Neural progenitor cell (in vitro differentiated cells): ENCODE results near the gene THG1L. TPM values are rescaled to one million over a fixed set of nuclear protein-coding genes. Genes with fewer than 3 reads are reported as not detected.

Source experiments
- DNase-seq: peaks from one replicate; pipeline ENCODE4 v3.0.0-alpha.2; 2016; ENCODE audit warnings: low spot score
- H2AFZ ChIP-seq: fragments of 200-600 bp; sonication (generic); replicated peaks from 2 replicates; pipeline ENCODE4 v1.6.1; 2016; ENCODE audit warnings: antibody characterized with exemption
- H3F3A ChIP-seq: fragments of 200-600 bp; sonication (generic); 2 replicates; pipeline ENCODE4 v1.6.1; 2016; ENCODE audit warnings: antibody characterized with exemption, low read depth
- H3K27ac ChIP-seq: fragments of 200-600 bp; sonication (generic); 2 replicates; pipeline ENCODE4 v1.5.1; 2016; ENCODE audit warnings: mild to moderate bottlenecking
- H3K27me3 ChIP-seq: fragments of 200-600 bp; sonication (generic); 2 replicates; pipeline ENCODE4 v1.6.1; 2016; ENCODE audit warnings: mild to moderate bottlenecking, moderate library complexity
- H3K36me3 ChIP-seq: fragments of 200-600 bp; sonication (generic); 2 replicates; pipeline ENCODE4 v1.5.1; 2016
- H3K4me1 ChIP-seq: fragments of 200-600 bp; sonication (generic); 2 replicates; pipeline ENCODE4 v1.6.1; 2016; ENCODE audit warnings: mixed run types
- H3K4me2 ChIP-seq: fragments of 200-600 bp; sonication (generic); 2 replicates; pipeline ENCODE4 v1.6.1; 2016
- H3K4me3 ChIP-seq: fragments of 200-600 bp; sonication (generic); 2 replicates; pipeline ENCODE4 v1.5.1; 2016
- H3K79me2 ChIP-seq: fragments of 200-600 bp; sonication (generic); 2 replicates; pipeline ENCODE4 v1.6.1; 2016; ENCODE audit warnings: low read depth
- H3K9ac ChIP-seq: fragments of 200-600 bp; sonication (generic); 2 replicates; pipeline ENCODE4 v1.6.1; 2016
- H3K9me3 ChIP-seq: fragments of 200-600 bp; sonication (generic); 2 replicates; pipeline ENCODE4 v1.5.1; 2016; ENCODE audit warnings: low read depth
- H4K20me1 ChIP-seq: fragments of 200-600 bp; sonication (generic); 2 replicates; pipeline ENCODE4 v1.6.1; 2016; ENCODE audit warnings: low read depth
- H3K27ac Mint-ChIP-seq: 3 replicates; pipeline ENCODE4 v1.8.0; 2021; ENCODE audit warnings: mixed read lengths
- H3K27me3 Mint-ChIP-seq: 2 replicates; pipeline ENCODE4 v1.8.0; 2022; ENCODE audit warnings: low read depth, mild to moderate bottlenecking, inconsistent platforms, moderate library complexity, mixed read lengths; ENCODE audit not compliant: insufficient read depth
- H3K36me3 Mint-ChIP-seq: 3 replicates; pipeline ENCODE4 v1.8.0; 2021; ENCODE audit warnings: mixed read lengths
- H3K4me1 Mint-ChIP-seq: 3 replicates; pipeline ENCODE4 v1.8.0; 2021; ENCODE audit warnings: mixed read lengths
- H3K4me3 Mint-ChIP-seq: 3 replicates; pipeline ENCODE4 v1.8.0; 2021; ENCODE audit warnings: mild to moderate bottlenecking, moderate library complexity, mixed read lengths
- H3K9me3 Mint-ChIP-seq: 3 replicates; pipeline ENCODE4 v1.8.0; 2020; ENCODE audit warnings: mixed read lengths
- CTCF ChIP-seq: fragments of 200-600 bp; sonication (generic); IDR thresholded peaks from 2 replicates; pipeline ENCODE4 v1.5.1; 2017; ENCODE audit warnings: antibody characterized with exemption, mild to moderate bottlenecking
- EZH2 ChIP-seq: fragments of 200-600 bp; sonication (generic); IDR thresholded peaks from 2 replicates; pipeline ENCODE4 v1.6.1; 2017; ENCODE audit warnings: antibody characterized with exemption, mild to moderate bottlenecking, moderate library complexity
- EZH2phosphoT487 ChIP-seq: fragments of 200-600 bp; sonication (generic); IDR thresholded peaks from 2 replicates; pipeline ENCODE4 v1.6.1; 2017; ENCODE audit warnings: antibody characterized with exemption
- total RNA-seq: library from RNA; depleted of rRNA; stranded (reverse); fragments of >200 nt; gene quantifications from 2 replicates; pipeline ENCODE4 v1.2.3, GENCODE V29; 2015; ENCODE audit warnings: low replicate concordance

THG1L gene
- total RNA-seq, 1 donor from 2014 or later, result 20.5 TPM

GRCh38 chr5:157747173-157747740 is 16.0 kb downstream of the THG1L start:
- H3K36me3 Mint-ChIP-seq, result peaks cover 4% of the 10 kb centered on the region
- H3K9me3 Mint-ChIP-seq, result no peaks in the 10 kb centered on the region
- no peaks in the 10 kb centered on the region for H3K27me3 Mint-ChIP-seq
- no peak for TF ChIP-seq CTCF
- no peak for TF ChIP-seq EZH2phosphoT487
- no peak for TF ChIP-seq EZH2
- no peak overlapping the region for H3K27ac Mint-ChIP-seq
- Histone ChIP-seq H3K4me1 (peaks cover 5% of the 10 kb centered on the region), H3F3A (no peaks in the 10 kb centered on the region), H3K79me2 (no peaks in the 10 kb centered on the region), H3K27me3 (peaks cover 15% of the 10 kb centered on the region), H3K9ac (no peak overlapping the region), H3K27ac (no peak overlapping the region), H3K9me3 (no peaks in the 10 kb centered on the region), H3K4me2 (no peak overlapping the region), H4K20me1 (no peaks in the 10 kb centered on the region), H3K36me3 (no peaks in the 10 kb centered on the region), H2AFZ (no peak overlapping the region), H3K4me3 (no peak overlapping the region)
- H3K4me3 Mint-ChIP-seq, result no peak overlapping the region
- peaks cover 33% of the 10 kb centered on the region for H3K4me1 Mint-ChIP-seq
- no peak for DNase-seq

- Histone ChIP-seq H3K9me3 (no peaks in the 10 kb centered on the region), H3K4me2 (no peak overlapping the region), H2AFZ (no peak overlapping the region), H3K79me2 (no peaks in the 10 kb centered on the region), H4K20me1 (no peaks in the 10 kb centered on the region), H3K4me1 (peaks cover 5% of the 10 kb centered on the region), H3K9ac (no peak overlapping the region), H3K27me3 (peaks cover 15% of the 10 kb centered on the region), H3F3A (no peaks in the 10 kb centered on the region), H3K36me3 (no peaks in the 10 kb centered on the region), H3K27ac (no peak overlapping the region), H3K4me3 (no peak overlapping the region)
- Mint-ChIP-seq H3K4me3 (no peak overlapping the region), H3K9me3 (no peaks in the 10 kb centered on the region), H3K27ac (no peak overlapping the region), H3K4me1 (peaks cover 30% of the 10 kb centered on the region), H3K27me3 (no peaks in the 10 kb centered on the region), H3K36me3 (peaks cover 4% of the 10 kb centered on the region)
- TF ChIP-seq EZH2phosphoT487 (no peak), CTCF (no peak), EZH2 (no peak)
- DNase-seq, result no peak
These were observed 16.8 kb downstream of the THG1L start for GRCh38 chr5:157747766-157748700.

GRCh38 chr5:157748760-157749461 is 17.7 kb downstream of the THG1L start:
- no peak overlapping the region for H3K4me3 ChIP-seq
- Mint-ChIP-seq H3K36me3 (peaks cover 4% of the 10 kb centered on the region), H3K4me3 (no peak overlapping the region), H3K4me1 (peaks cover 27% of the 10 kb centered on the region), H3K9me3 (no peaks in the 10 kb centered on the region), H3K27ac (no peak overlapping the region), H3K27me3 (no peaks in the 10 kb centered on the region)
- H3K27me3 ChIP-seq, result peaks cover 15% of the 10 kb centered on the region
- H3K4me2 ChIP-seq, result no peak overlapping the region
- no peaks in the 10 kb centered on the region for H3K36me3 ChIP-seq
- H2AFZ ChIP-seq, result no peak overlapping the region
- H3K79me2 ChIP-seq, result no peaks in the 10 kb centered on the region
- H4K20me1 ChIP-seq, result no peaks in the 10 kb centered on the region
- TF ChIP-seq CTCF (no peak), EZH2 (no peak), EZH2phosphoT487 (no peak)
- H3K9me3 ChIP-seq, result no peaks in the 10 kb centered on the region
- H3K27ac ChIP-seq, result no peak overlapping the region
- no peaks in the 10 kb centered on the region for H3F3A ChIP-seq
- H3K4me1 ChIP-seq, result peaks cover 5% of the 10 kb centered on the region
- H3K9ac ChIP-seq, result no peak overlapping the region
- no peak for DNase-seq
